HepG2 (cell line): ENCODE results near the gene LYZ. TPM values are rescaled to one million over a fixed set of nuclear protein-coding genes. Genes with fewer than 3 reads are reported as not detected.

Source experiments
- DZIP1 ChIP-seq: sonication (generic); formaldehyde crosslinking; IDR thresholded peaks from 2 replicates; pipeline ENCODE4 v1.5.0; 2020; ENCODE audit warnings: mild to moderate bottlenecking, missing genetic modification reagents
- ELK4 ChIP-seq: sonication (generic); formaldehyde crosslinking; IDR thresholded peaks from 2 replicates; pipeline ENCODE4 v1.9.0; 2021; ENCODE audit warnings: missing genetic modification reagents, borderline replicate concordance
- FUBP1 ChIP-seq: sonication (generic); formaldehyde crosslinking; IDR thresholded peaks from 2 replicates; pipeline ENCODE4 v1.5.1; 2020; ENCODE audit warnings: missing genetic modification reagents, mild to moderate bottlenecking, borderline replicate concordance
- LCORL ChIP-seq, 2 experiments: fragments of 450-650 bp in 1 of 2; sonication (generic) in 1 of 2; formaldehyde crosslinking in 1 of 2; IDR thresholded peaks; 2 replicates each; pipeline versions ENCODE4 v1.5.0 to v1.6.1; 2017 to 2020; ENCODE audit warnings: antibody characterized with exemption in 1 of 2, missing genetic modification reagents in 1 of 2
- MED1 ChIP-seq: sonication (generic); formaldehyde crosslinking; IDR thresholded peaks from 2 replicates; pipeline ENCODE4 v1.4.0; 2020; ENCODE audit warnings: missing genetic modification reagents
- MEIS2 ChIP-seq: sonication (generic); formaldehyde crosslinking; IDR thresholded peaks from 2 replicates; pipeline ENCODE4 v1.9.0; 2021; ENCODE audit warnings: mild to moderate bottlenecking, missing genetic modification reagents
- MYC ChIP-seq: sonication (generic); formaldehyde crosslinking; IDR thresholded peaks from 2 replicates; pipeline ENCODE4 v1.9.0; 2021; ENCODE audit warnings: missing genetic modification reagents, borderline replicate concordance
- NCOR1 ChIP-seq: fragments of 200-600 bp; sonication (generic); IDR thresholded peaks from 2 replicates; pipeline ENCODE4 v1.7.0; 2017; ENCODE audit warnings: antibody characterized with exemption, low read length, borderline replicate concordance
- NFRKB ChIP-seq: fragments of 450-650 bp; IDR thresholded peaks from 2 replicates; pipeline ENCODE4 v1.6.1; 2017
- SMAD1 ChIP-seq: sonication (generic); formaldehyde crosslinking; IDR thresholded peaks from 2 replicates; pipeline ENCODE4 v1.4.0; 2020; ENCODE audit warnings: missing genetic modification reagents, low read depth, mild to moderate bottlenecking, borderline replicate concordance
- SP5 ChIP-seq: IDR thresholded peaks from 2 replicates; pipeline ENCODE4 v1.6.1; 2016; ENCODE audit warnings: low read depth, borderline replicate concordance
- TFAP4 ChIP-seq: sonication (generic); IDR thresholded peaks from 2 replicates; pipeline ENCODE4 v1.6.1; 2016; ENCODE audit warnings: low read depth, borderline replicate concordance
- ZFP37 ChIP-seq: sonication (generic); formaldehyde crosslinking; IDR thresholded peaks from 2 replicates; pipeline ENCODE4 v1.4.0; 2020; ENCODE audit warnings: missing genetic modification reagents, borderline replicate concordance
- ZNF546 ChIP-seq: sonication (generic); formaldehyde crosslinking; conservative IDR thresholded peaks from 2 replicates; pipeline ENCODE4 v1.8.1; 2023; ENCODE audit warnings: mild to moderate bottlenecking, missing genetic modification reagents
- ZNF549 ChIP-seq: sonication (generic); formaldehyde crosslinking; IDR thresholded peaks from 2 replicates; pipeline ENCODE4 v1.5.0; 2020; ENCODE audit warnings: missing genetic modification reagents
- ZNF691 ChIP-seq: sonication (generic); formaldehyde crosslinking; IDR thresholded peaks from 2 replicates; pipeline ENCODE4 v1.4.0; 2020; ENCODE audit warnings: missing genetic modification reagents, low read depth, mild to moderate bottlenecking, borderline replicate concordance
- ZNF7 ChIP-seq: IDR thresholded peaks from 2 replicates; pipeline ENCODE4 v1.6.1; 2016; ENCODE audit warnings: missing biosample characterization, missing genetic modification reagents
- ZNF776 ChIP-seq: sonication (generic); formaldehyde crosslinking; IDR thresholded peaks from 2 replicates; pipeline ENCODE4 v1.4.0; 2020; ENCODE audit warnings: mild to moderate bottlenecking, missing genetic modification reagents
- ZNF878 ChIP-seq: sonication (generic); formaldehyde crosslinking; IDR thresholded peaks from 2 replicates; pipeline ENCODE4 v1.8.1; 2023; ENCODE audit warnings: mild to moderate bottlenecking, missing genetic modification reagents, moderate library complexity
- ZSCAN30 ChIP-seq: sonication (generic); formaldehyde crosslinking; IDR thresholded peaks from 2 replicates; pipeline ENCODE4 v1.5.0; 2020; ENCODE audit warnings: mild to moderate bottlenecking, missing genetic modification reagents
- polyA plus RNA-seq, 8 experiments: library from polyadenylated mRNA; depleted of rRNA in 3 of 8; stranded (reverse) in 7 of 8; unstranded in 1 of 8; fragments of >200 nt; fragmentation: Illumina TruSeq in 4 of 8; extraction: Trizol in 4 of 8; gene quantifications; 2 replicates each; pipeline versions ENCODE4 v1.2.1 to v1.2.3, GENCODE V29; 2011 to 2016; ENCODE audit warnings: low read depth in 4 of 8, missing spikeins in 1 of 8, mixed read lengths in 1 of 8; ENCODE audit not compliant: insufficient read depth in 1 of 8
- total RNA-seq, 5 experiments: library from RNA; depleted of rRNA; stranded (reverse); fragments of >200 nt; fragmentation: Illumina TruSeq; extraction: Trizol; gene quantifications; 2 replicates each; pipeline ENCODE4 v1.2.3, GENCODE V29; 2016; ENCODE audit warnings: low read depth in 1 of 5
- TF ChIP-seq, protein P1 (sequence below): IDR thresholded peaks from 2 replicates; pipeline ENCODE4 v1.6.1; 2016

Gene LYZ
- total and polyA plus RNA-seq, 2 of the 13 experiments (the other 11 are each of a cell fraction or from before 2014, with no cell fraction given) = 1,788 to 2,054 TPM

GRCh38 chr12:69354556-69355187, 6.5 kb downstream of the LYZ start (continued):
- peak; percentile 51; the same call in 1 of the 2 replicates for TF ChIP-seq SP5
- peak; percentile 52; the same call in 1 of the 2 replicates for TF ChIP-seq MEIS2 (CRISPR knock-in tag)
- 0 out of 2 replicates have a peak, but pooled peaks have one; percentile 44 for TF ChIP-seq SMAD1 (CRISPR knock-in tag)
- TF ChIP-seq ZNF546 (CRISPR knock-in tag) = 0 out of 2 replicates have a peak, but pooled peaks have one; percentile 24
- TF ChIP-seq DZIP1 = no peak
- peak; percentile 50 for TF ChIP-seq ZNF776 (CRISPR knock-in tag)
- TF ChIP-seq NCOR1 = no peak
- TF ChIP-seq, protein P1, sequence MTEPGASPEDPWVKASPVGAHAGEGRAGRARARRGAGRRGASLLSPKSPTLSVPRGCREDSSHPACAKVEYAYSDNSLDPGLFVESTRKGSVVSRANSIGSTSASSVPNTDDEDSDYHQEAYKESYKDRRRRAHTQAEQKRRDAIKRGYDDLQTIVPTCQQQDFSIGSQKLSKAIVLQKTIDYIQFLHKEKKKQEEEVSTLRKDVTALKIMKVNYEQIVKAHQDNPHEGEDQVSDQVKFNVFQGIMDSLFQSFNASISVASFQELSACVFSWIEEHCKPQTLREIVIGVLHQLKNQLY (CRISPR knock-in tag) = 0 out of 2 replicates have a peak, but pooled peaks have one; percentile 41
- peak; percentile 48; the same call in 1 of the 2 replicates for TF ChIP-seq MYC
- peak; percentile 75 for TF ChIP-seq ZNF878 (CRISPR knock-in tag)
- no peak for TF ChIP-seq ZNF7
- peak; percentile 66; the same call in 1 of the 2 replicates for TF ChIP-seq MED1 (CRISPR knock-in tag)
- no peak for TF ChIP-seq TFAP4
- TF ChIP-seq ZNF549 = no peak
- peak; percentile 70; the same call in 1 of the 2 replicates for TF ChIP-seq ZNF691 (CRISPR knock-in tag)
- no peak for TF ChIP-seq ZSCAN30 (CRISPR knock-in tag)
- TF ChIP-seq FUBP1 (CRISPR knock-in tag) = peak; percentile 99; the same call in 1 of the 2 replicates
- TF ChIP-seq NFRKB = no peak
- no peak for TF ChIP-seq LCORL (IDR thresholded peaks at IDR 0.05)
- TF ChIP-seq LCORL (CRISPR knock-in tag; IDR thresholded peaks at IDR 0.05) = no peak
- peak; percentile 91 for TF ChIP-seq ZFP37 (CRISPR knock-in tag)
- TF ChIP-seq ELK4 (CRISPR knock-in tag) = 0 out of 2 replicates have a peak, but pooled peaks have one; percentile 21
